ENCODE results near the gene PNCK. TPM values are rescaled to one million over a fixed set of nuclear protein-coding genes. Genes with fewer than 3 reads are reported as not detected.
"Not testable (repeated sequence)": the region's sequence is repeated elsewhere in the genome, so short reads cannot be mapped to it uniquely, and the experiment has no call there.

PNCK gene
- total RNA-seq, 4 donors from 2014 or later: 0.46 to 0.60 TPM; not detected in 2

DNA sequence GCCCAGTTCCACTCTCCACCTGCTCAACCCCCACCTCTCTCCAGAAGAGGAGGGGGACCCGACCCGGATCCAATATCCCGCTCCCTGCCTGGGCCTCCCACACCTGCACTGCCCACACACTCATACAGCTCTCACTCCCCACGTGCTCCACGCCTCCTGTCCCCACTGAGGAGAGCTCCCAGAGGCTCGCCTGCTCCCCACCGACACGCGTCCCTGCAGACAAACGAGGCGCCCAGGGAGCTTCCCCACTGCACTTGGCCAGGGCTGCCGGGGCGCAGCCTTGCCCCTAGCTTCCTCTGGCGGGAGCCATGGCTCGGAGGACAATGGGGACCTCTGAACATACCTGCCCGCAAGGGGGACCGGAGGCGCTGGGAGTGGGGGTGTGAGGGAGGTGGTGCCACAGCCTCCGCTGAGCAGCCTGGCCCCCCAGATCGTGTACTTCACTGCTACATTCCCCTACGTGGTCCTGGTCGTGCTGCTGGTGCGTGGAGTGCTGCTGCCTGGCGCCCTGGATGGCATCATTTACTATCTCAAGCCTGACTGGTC, 19.1 kb upstream of the PNCK start:
- no peak for ATAC-seq (ENCODE audit: low FRiP score)
- DNase-seq (ENCODE audit: low spot score): no peak
- TF ChIP-seq, protein P1, sequence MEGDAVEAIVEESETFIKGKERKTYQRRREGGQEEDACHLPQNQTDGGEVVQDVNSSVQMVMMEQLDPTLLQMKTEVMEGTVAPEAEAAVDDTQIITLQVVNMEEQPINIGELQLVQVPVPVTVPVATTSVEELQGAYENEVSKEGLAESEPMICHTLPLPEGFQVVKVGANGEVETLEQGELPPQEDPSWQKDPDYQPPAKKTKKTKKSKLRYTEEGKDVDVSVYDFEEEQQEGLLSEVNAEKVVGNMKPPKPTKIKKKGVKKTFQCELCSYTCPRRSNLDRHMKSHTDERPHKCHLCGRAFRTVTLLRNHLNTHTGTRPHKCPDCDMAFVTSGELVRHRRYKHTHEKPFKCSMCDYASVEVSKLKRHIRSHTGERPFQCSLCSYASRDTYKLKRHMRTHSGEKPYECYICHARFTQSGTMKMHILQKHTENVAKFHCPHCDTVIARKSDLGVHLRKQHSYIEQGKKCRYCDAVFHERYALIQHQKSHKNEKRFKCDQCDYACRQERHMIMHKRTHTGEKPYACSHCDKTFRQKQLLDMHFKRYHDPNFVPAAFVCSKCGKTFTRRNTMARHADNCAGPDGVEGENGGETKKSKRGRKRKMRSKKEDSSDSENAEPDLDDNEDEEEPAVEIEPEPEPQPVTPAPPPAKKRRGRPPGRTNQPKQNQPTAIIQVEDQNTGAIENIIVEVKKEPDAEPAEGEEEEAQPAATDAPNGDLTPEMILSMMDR (IDR thresholded peaks at IDR 0.05): no peak

DNA sequence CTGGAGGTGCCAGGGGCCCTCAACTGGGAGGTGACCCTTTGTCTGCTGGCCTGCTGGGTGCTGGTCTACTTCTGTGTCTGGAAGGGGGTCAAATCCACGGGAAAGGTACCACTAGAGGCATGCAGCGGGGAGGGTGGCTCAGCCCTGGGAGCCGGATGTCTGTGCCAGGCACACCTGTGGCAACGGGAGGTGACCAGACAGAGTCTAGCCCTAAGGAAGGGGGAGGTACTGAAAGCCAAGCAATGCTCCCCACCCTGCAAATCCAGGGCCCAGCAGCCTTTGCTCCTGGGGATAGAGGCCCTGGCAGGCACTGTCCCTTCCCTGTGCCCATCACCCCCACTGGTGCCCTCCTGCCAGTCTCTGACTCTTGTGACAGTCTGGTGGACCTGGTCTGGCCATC, 18.4 kb upstream of the PNCK start:
- no peak for DNase-seq (ENCODE audit: low spot score)
- no peak for ATAC-seq (ENCODE audit: low FRiP score)
- TF ChIP-seq, protein P1 (IDR thresholded peaks at IDR 0.05): no peak

DNA sequence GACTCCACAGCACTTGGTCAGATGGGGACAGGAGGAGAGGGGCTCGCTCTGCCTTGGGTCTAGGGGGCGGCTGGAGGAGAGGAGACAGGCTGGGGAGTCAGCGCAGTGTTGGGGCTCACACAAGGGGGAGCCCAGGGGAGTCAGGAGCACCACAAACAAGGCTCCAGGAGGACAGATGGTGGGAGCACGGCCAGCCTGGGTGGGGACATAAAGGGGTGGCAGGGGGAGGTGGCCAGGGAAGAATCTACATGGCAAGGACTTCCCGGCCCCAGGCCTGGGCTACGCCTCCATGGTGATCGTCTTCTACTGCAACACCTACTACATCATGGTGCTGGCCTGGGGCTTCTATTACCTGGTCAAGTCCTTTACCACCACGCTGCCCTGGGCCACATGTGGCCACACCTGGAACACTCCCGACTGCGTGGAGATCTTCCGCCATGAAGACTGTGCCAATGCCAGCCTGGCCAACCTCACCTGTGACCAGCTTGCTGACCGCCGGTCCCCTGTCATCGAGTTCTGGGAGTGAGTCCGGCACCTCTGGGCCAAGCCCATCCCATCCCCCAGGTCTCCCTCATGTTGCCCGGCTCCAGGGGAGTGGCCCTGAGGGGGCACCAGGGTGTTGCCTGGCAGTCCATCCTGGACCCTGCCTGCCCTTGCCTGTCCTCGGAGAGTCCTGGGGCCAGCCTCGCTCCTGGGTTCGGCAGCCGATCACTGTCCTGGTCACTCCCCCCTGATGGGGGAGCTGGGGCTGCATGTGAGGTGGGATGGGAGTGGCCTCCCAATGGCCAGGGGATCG, 17.6 kb upstream of the PNCK start:
- not testable (repeated sequence) for DNase-seq (ENCODE audit: low spot score); ATAC-seq (ENCODE audit: low FRiP score)

DNA sequence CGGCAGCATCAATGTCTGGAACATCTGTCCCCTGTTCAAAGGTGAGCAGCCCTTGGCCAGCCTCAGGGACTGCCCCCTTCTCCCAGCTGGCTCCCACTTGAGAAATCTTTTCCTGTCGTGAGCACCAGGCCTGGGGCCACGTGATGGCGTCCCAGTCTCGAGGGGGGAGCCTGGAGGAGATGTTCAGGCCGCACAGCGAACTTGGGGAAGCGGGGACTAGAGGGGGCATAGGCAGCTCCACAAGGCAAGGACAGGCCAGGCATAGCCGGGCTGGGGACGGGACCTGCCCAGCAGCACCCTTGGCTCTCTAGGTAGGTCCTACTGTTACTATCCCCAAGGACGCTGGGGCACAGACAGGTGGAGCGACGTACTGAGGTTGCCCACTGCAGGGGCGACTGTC, 16.9 kb upstream of the PNCK start:
- ATAC-seq (ENCODE audit: low FRiP score): no peak
- no peak for DNase-seq (ENCODE audit: low spot score)
- TF ChIP-seq, protein P1 (IDR thresholded peaks at IDR 0.05): no peak

DNA sequence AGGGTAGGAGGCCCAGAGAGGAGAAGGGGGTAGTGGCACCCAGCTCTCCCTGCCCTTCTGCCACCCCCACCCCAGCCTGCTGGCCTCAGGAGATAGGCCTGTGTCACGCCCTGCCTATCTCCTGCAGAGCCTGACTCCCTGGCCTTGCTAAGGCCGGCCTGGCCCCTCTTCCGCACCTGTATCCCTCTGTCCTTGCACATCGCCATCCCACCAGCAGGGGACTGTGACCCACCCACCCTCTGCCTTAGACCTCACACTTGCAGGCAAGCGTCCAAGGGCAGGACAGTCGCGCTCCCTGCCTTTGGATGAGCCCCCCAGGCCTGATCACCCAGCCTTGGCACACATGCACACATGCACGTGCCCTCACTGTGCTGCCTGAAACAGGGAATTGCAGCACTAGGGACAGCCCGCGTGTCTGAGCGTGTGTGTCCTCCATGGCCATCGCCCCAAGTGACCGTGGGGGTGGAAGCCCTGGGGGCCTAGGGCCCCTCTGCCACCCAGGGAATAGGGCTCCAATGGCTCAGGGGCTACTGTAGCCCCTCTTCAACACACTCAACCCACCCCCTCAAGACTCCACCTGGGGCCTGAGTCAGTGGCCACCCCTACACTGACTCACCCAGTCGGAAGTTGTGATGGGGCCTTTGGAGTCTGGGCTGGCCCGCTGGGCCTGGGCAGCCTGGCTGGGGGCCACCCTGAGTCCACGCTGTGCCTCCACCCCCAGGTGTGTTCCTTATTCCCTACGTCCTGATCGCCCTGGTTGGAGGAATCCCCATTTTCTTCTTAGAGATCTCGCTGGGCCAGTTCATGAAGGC, 16.2 kb upstream of the PNCK start:
- no peak for DNase-seq (ENCODE audit: low spot score)

DNA sequence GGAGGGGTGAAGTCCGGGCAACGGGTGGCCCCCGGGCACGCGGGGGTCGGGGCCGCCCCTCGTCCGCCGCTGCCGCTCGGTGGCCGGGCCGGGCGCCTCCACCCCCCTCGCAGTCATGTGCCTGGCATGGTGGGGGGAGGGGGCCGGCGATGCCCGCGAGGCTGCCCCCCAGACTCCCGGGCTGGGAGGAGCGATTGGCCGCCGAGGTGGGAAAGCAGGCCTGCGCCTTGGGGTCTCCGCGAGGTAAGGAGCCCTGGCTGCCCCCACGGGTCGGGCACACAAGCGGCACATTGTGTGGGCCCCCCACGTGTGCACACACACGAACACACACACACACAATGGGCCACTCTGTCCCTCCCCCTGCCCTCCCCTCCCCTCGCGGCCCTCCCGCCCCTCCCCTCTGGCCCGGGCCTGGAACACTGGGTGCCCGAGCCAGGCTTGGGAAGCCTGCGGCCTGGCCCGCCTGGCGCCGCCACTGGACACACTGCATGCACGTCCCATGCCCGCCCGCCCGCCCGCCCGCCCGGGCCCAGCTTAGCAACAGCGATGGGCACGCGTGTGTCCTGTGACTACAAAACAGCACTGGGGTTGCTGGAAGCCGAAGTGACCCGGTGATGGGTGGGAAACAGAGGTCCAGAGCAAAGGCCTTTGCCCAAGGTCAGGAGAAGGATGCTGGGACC, 15.4 kb upstream of the PNCK start:
- DNase-seq (ENCODE audit: low spot score): no peak
- no peak for ATAC-seq (ENCODE audit: low FRiP score)
- TF ChIP-seq, protein P1 (IDR thresholded peaks at IDR 0.05): no peak

More for the DNA sequence above, 16.2 kb upstream of the PNCK start:
- no peak for ATAC-seq (ENCODE audit: low FRiP score)
- TF ChIP-seq, protein P1 (IDR thresholded peaks at IDR 0.05): no peak

DNA sequence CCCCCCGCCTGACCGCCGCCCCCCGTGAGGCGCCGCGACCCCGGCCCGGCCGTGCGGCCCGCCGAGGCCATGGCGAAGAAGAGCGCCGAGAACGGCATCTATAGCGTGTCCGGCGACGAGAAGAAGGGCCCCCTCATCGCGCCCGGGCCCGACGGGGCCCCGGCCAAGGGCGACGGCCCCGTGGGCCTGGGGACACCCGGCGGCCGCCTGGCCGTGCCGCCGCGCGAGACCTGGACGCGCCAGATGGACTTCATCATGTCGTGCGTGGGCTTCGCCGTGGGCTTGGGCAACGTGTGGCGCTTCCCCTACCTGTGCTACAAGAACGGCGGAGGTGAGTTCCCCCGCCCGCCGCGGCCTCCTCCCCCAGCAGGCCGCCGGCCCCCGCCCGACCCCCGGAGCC, 14.9 kb upstream of the PNCK start:
- TF ChIP-seq, protein P1 (IDR thresholded peaks at IDR 0.05): no peak
- ATAC-seq (ENCODE audit: low FRiP score): no peak

More for the DNA sequence above, 14.9 kb upstream of the PNCK start:
- DNase-seq (ENCODE audit: low spot score): no peak

Measured in omental fat pad (tissue), 4 donors.